HUDEP-2 (cell line): ENCODE results near the gene PLEKHA6.

Experiments used
- DNase-seq, 76 experiments: peaks; one replicate each; lab custom pipeline; 2025; ENCODE audit not compliant: unreplicated experiment in 76 of 76; lab: John Stamatoyannopoulos, UW

The PLEKHA6 gene

GRCh38 chr1:204266504-204267034 is 93.2 kb downstream of the PLEKHA6 start:
- no peak for DNase-seq

- no peak for DNase-seq
Observed at GRCh38 chr1:204265665-204266064, 94.1 kb downstream of the PLEKHA6 start.

GRCh38 chr1:204264805-204265204 is 94.9 kb downstream of the PLEKHA6 start:
- DNase-seq: no peak

- DNase-seq: peak in 9 of 76 experiments; percentile 6 to 34 (median 13)
Observed at GRCh38 chr1:204263254-204263910, 96.3 kb downstream of the PLEKHA6 start.

GRCh38 chr1:204262506-204263253 is 97.0 kb downstream of the PLEKHA6 start:
- DNase-seq: no peak

- no peak for DNase-seq
Observed at GRCh38 chr1:204261746-204262505, 97.8 kb downstream of the PLEKHA6 start.

- no peak for DNase-seq
Observed at GRCh38 chr1:204261266-204261665, 98.5 kb downstream of the PLEKHA6 start.

- DNase-seq: no peak
Observed at GRCh38 chr1:204260601-204261197, 99.0 kb downstream of the PLEKHA6 start.

- no peak for DNase-seq
Observed at GRCh38 chr1:204259782-204260181, 99.9 kb downstream of the PLEKHA6 start.

- DNase-seq: no peak
Observed at GRCh38 chr1:204259196-204259595, 100.5 kb downstream of the PLEKHA6 start.

- peak in 33 of 76 experiments; percentile 2 to 49 (median 16) for DNase-seq
Observed at GRCh38 chr1:204258213-204259115, 101.3 kb downstream of the PLEKHA6 start.

GRCh38 chr1:204257446-204257845 is 102.3 kb downstream of the PLEKHA6 start:
- no peak for DNase-seq

GRCh38 chr1:204256531-204256930 is 103.2 kb downstream of the PLEKHA6 start:
- DNase-seq: no peak

- DNase-seq: no peak
Observed at GRCh38 chr1:204255966-204256365, 103.8 kb downstream of the PLEKHA6 start.

GRCh38 chr1:204255225-204255624 is 104.5 kb downstream of the PLEKHA6 start:
- no peak for DNase-seq

GRCh38 chr1:204254031-204254661 is 105.6 kb downstream of the PLEKHA6 start:
- DNase-seq: no peak

GRCh38 chr1:204251926-204252689 is 107.6 kb downstream of the PLEKHA6 start:
- no peak for DNase-seq

GRCh38 chr1:204251286-204251685 is 108.4 kb downstream of the PLEKHA6 start:
- DNase-seq: no peak
